Vagina (tissue), 2 donors: ENCODE measurements around the gene AFAP1.

ENCODE experiments used
- POLR2A ChIP-seq, 2 donors: fragments of 450-650 bp; IDR thresholded peaks; one replicate each; pipeline ENCODE4 v1.6.1; 2017; ENCODE audit warnings: antibody characterized with exemption in 2 of 2, mild to moderate bottlenecking in 2 of 2, moderate library complexity in 2 of 2
- POLR2AphosphoS5 ChIP-seq, 2 donors: sonication (generic); formaldehyde crosslinking; IDR thresholded peaks; one replicate each; pipeline ENCODE4 v1.9.0; 2017; ENCODE audit warnings: antibody characterized with exemption in 2 of 2, mild to moderate bottlenecking in 2 of 2, low read depth in 1 of 2; ENCODE audit not compliant: insufficient read depth in 1 of 2
- TF ChIP-seq, protein P1 (sequence below), 3 experiments: fragments of 450-650 bp in 2 of 3; fragments of 200-600 bp in 1 of 3; sonication (generic) in 1 of 3; IDR thresholded peaks; one replicate each; pipeline ENCODE4 v1.5.1; 2017 to 2019; ENCODE audit warnings: antibody characterized with exemption in 3 of 3, mild to moderate bottlenecking in 2 of 3, moderate library complexity in 2 of 3

DNA sequence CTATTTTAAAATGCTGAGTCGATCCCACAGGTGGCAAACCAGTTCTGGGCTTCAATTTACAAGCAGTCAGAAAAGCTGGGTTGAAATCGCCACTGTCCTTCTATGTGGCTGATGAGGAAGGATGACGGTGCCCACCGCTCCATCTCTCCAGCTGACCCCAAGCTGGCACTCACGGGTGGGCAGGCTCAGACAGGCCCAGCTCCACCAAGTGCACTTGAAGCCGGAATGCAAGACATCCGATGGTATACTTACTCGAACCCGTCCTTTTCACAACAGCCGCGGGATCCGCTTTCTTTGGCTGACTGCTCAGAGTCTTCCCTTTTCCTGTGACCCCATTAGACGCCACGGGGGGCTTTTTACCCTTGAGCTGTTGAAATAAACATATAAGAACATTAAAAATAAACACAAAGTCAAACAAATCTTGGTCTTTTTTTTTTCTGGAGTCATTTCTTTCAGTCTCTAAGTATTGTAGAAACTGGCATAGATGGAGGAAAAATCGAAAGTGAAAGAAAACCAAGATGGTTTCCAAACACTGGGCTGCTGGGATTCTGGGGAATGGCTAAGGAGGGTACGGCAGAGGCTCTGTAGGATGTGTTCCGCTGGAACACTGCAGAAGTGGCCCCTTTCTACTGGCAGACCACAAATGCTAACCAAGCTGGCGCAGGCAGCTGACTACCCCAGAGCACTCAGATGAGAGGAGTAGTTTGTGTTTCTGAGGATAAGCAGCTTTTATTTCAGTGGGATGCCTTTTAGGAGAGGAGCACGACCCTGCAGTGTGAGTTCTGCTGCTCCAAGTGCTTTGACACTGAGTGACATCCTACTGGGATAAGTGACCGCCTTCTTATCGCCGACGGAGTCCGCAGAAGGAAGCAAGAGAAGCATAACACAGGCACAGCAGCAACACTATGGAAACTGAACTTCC lies 160.9 kb downstream of the AFAP1 start:
- TF ChIP-seq POLR2A (IDR thresholded peaks at IDR 0.05) (no peak), POLR2AphosphoS5 (IDR thresholded peaks at IDR 0.05; ENCODE audit: insufficient read depth in 1 of 2, low read depth in 1 of 2) (no peak)
- TF ChIP-seq, protein P1, sequence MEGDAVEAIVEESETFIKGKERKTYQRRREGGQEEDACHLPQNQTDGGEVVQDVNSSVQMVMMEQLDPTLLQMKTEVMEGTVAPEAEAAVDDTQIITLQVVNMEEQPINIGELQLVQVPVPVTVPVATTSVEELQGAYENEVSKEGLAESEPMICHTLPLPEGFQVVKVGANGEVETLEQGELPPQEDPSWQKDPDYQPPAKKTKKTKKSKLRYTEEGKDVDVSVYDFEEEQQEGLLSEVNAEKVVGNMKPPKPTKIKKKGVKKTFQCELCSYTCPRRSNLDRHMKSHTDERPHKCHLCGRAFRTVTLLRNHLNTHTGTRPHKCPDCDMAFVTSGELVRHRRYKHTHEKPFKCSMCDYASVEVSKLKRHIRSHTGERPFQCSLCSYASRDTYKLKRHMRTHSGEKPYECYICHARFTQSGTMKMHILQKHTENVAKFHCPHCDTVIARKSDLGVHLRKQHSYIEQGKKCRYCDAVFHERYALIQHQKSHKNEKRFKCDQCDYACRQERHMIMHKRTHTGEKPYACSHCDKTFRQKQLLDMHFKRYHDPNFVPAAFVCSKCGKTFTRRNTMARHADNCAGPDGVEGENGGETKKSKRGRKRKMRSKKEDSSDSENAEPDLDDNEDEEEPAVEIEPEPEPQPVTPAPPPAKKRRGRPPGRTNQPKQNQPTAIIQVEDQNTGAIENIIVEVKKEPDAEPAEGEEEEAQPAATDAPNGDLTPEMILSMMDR (IDR thresholded peaks at IDR 0.05) = no peak
